WI38 (cell line): ENCODE results near the gene KLHL29.
A peak's percentile ranks its signal among the peaks of the same experiment; 100 is the strongest.

Source experiments
- H3K4me3 ChIP-seq: 2 replicates; pipeline ENCODE4 v1.5.1; 2011; ENCODE audit warnings: low read depth, mild to moderate bottlenecking, control low read depth, low read length
- CTCF ChIP-seq: IDR thresholded peaks from 2 replicates; pipeline ENCODE4 v1.5.1; 2012; ENCODE audit warnings: low read depth, mild to moderate bottlenecking, control low read depth, low read length

KLHL29 gene

GRCh38 chr2:23380562-23381065, 4.4 kb upstream of the KLHL29 start:
- no peak for TF ChIP-seq CTCF
- H3K4me3 ChIP-seq = no peak overlapping the region

GRCh38 chr2:23381084-23381483, 3.9 kb upstream of the KLHL29 start:
- no peak overlapping the region for H3K4me3 ChIP-seq
- no peak for TF ChIP-seq CTCF

GRCh38 chr2:23381485-23381884, 3.5 kb upstream of the KLHL29 start:
- H3K4me3 ChIP-seq = no peak overlapping the region

GRCh38 chr2:23383100-23383499, 1.9 kb upstream of the KLHL29 start:
- TF ChIP-seq CTCF = no peak

More at GRCh38 chr2:23381485-23381884, 3.5 kb upstream of the KLHL29 start:
- TF ChIP-seq CTCF = no peak

GRCh38 chr2:23385351-23385747, 370 bp downstream of the KLHL29 start:
- peak overlapping the region; percentile 83 for H3K4me3 ChIP-seq
- TF ChIP-seq CTCF = no peak

More at GRCh38 chr2:23383100-23383499, 1.9 kb upstream of the KLHL29 start:
- no peak overlapping the region for H3K4me3 ChIP-seq

GRCh38 chr2:23385748-23386338, 864 bp downstream of the KLHL29 start:
- H3K4me3 ChIP-seq = peak overlapping the region; percentile 83
- no peak for TF ChIP-seq CTCF

GRCh38 chr2:23386339-23387220, 1.6 kb downstream of the KLHL29 start:
- TF ChIP-seq CTCF = no peak
- H3K4me3 ChIP-seq = peak overlapping the region; percentile 83
